ENCODE measurements around the gene EDARADD. TPM values are rescaled to one million over a fixed set of nuclear protein-coding genes. Genes with fewer than 3 reads are reported as not detected.

The EDARADD gene
- polyA plus RNA-seq, 4 donors: 7.3 to 8.7 (median 7.6) TPM

GRCh38 chr1:236391008-236391407, 3.1 kb upstream of the EDARADD start:
- no peak for DNase-seq (ENCODE audit: low read depth in 4 of 4, low spot score in 3 of 4)

- DNase-seq (ENCODE audit: low read depth in 4 of 4, low spot score in 3 of 4): no peak
Observed at GRCh38 chr1:236392182-236392581, 1.9 kb upstream of the EDARADD start.

GRCh38 chr1:236394879-236395229, 768 bp downstream of the EDARADD start:
- DNase-seq (ENCODE audit: low read depth in 4 of 4, low spot score in 3 of 4): no peak

GRCh38 chr1:236395230-236395946, 1.3 kb downstream of the EDARADD start:
- peak in 3 of 4 donors; percentile 33 to 52 (median 39) for DNase-seq (ENCODE audit: low read depth in 4 of 4, low spot score in 3 of 4)

GRCh38 chr1:236395947-236396664, 2.0 kb downstream of the EDARADD start:
- no peak for DNase-seq (ENCODE audit: low read depth in 4 of 4, low spot score in 3 of 4)

- DNase-seq (ENCODE audit: low read depth in 4 of 4, low spot score in 3 of 4): no peak
Observed at GRCh38 chr1:236396665-236397043, 2.6 kb downstream of the EDARADD start.

- DNase-seq (ENCODE audit: low read depth in 4 of 4, low spot score in 3 of 4): no peak
Observed at GRCh38 chr1:236397173-236397759, 3.2 kb downstream of the EDARADD start.

- DNase-seq (ENCODE audit: low read depth in 4 of 4, low spot score in 3 of 4): no peak
Observed at GRCh38 chr1:236398538-236398937, 4.5 kb downstream of the EDARADD start.

GRCh38 chr1:236400061-236400603, 6.0 kb downstream of the EDARADD start:
- DNase-seq (ENCODE audit: low read depth in 4 of 4, low spot score in 3 of 4): no peak

GRCh38 chr1:236401698-236402097, 7.6 kb downstream of the EDARADD start:
- no peak for DNase-seq (ENCODE audit: low read depth in 4 of 4, low spot score in 3 of 4)

GRCh38 chr1:236403905-236404696, 10.0 kb downstream of the EDARADD start:
- no peak for DNase-seq (ENCODE audit: low read depth in 4 of 4, low spot score in 3 of 4)

GRCh38 chr1:236407059-236407458, 13.0 kb downstream of the EDARADD start:
- no peak for DNase-seq (ENCODE audit: low read depth in 4 of 4, low spot score in 3 of 4)

- DNase-seq (ENCODE audit: low read depth in 4 of 4, low spot score in 3 of 4): no peak
Observed at GRCh38 chr1:236413688-236414087, 19.6 kb downstream of the EDARADD start.

- DNase-seq (ENCODE audit: low read depth in 4 of 4, low spot score in 3 of 4): no peak
Observed at GRCh38 chr1:236416165-236416564, 22.1 kb downstream of the EDARADD start.

GRCh38 chr1:236417336-236417735, 23.2 kb downstream of the EDARADD start:
- no peak for DNase-seq (ENCODE audit: low read depth in 4 of 4, low spot score in 3 of 4)

GRCh38 chr1:236419502-236419901, 25.4 kb downstream of the EDARADD start:
- DNase-seq (ENCODE audit: low read depth in 4 of 4, low spot score in 3 of 4): no peak

- DNase-seq (ENCODE audit: low read depth in 4 of 4, low spot score in 3 of 4): no peak
Observed at GRCh38 chr1:236421022-236421421, 26.9 kb downstream of the EDARADD start.

GRCh38 chr1:236421850-236422516, 27.9 kb downstream of the EDARADD start:
- no peak for DNase-seq (ENCODE audit: low read depth in 4 of 4, low spot score in 3 of 4)

- DNase-seq (ENCODE audit: low read depth in 4 of 4, low spot score in 3 of 4): no peak
Observed at GRCh38 chr1:236422517-236422876, 28.4 kb downstream of the EDARADD start.

- no peak for DNase-seq (ENCODE audit: low read depth in 4 of 4, low spot score in 3 of 4)
Observed at GRCh38 chr1:236425031-236425663, 31.1 kb downstream of the EDARADD start.

Measured in right renal pelvis (tissue), 4 donors.